ENCODE data around the gene DLGAP1. TPM values are rescaled to one million over a fixed set of nuclear protein-coding genes. Genes with fewer than 3 reads are reported as not detected.

Gene DLGAP1
- total and polyA plus RNA-seq, 9 donors = 2.0 to 42.7 (median 3.8) TPM

GRCh38 chr18:3979024-3979423 lies 476.1 kb downstream of the DLGAP1 start:
- H3K27ac ChIP-seq = no peak overlapping the region
- DNase-seq = no peak
- intact Hi-C loops (cut with DNase I) = no loop called here
- no peaks in the 10 kb centered on the region for H3K9me3 ChIP-seq
- no peaks in the 10 kb centered on the region for H3K36me3 ChIP-seq
- 91 to 97% (median 95%) methylated on average over 4 of the region's 4 CpGs for WGBS, 3 donors
- no peaks in the 10 kb centered on the region for H3K4me1 ChIP-seq (ENCODE audit: insufficient read depth)
- H3K4me3 ChIP-seq = no peak overlapping the region
- TF ChIP-seq POLR2A (IDR thresholded peaks at IDR 0.05) = no peak
- TF ChIP-seq CTCF (IDR thresholded peaks at IDR 0.05) = no peak
- no peak for TF ChIP-seq EP300 (IDR thresholded peaks at IDR 0.05)
- H3K27me3 ChIP-seq = no peaks in the 10 kb centered on the region

GRCh38 chr18:3973191-3973850 lies 481.8 kb downstream of the DLGAP1 start:
- Histone ChIP-seq H3K36me3 (no peaks in the 10 kb centered on the region), H3K4me1 (ENCODE audit: insufficient read depth) (no peaks in the 10 kb centered on the region), H3K27me3 (no peaks in the 10 kb centered on the region), H3K27ac (no peak overlapping the region), H3K4me3 (no peak overlapping the region), H3K9me3 (no peaks in the 10 kb centered on the region)
- WGBS, 3 donors = 45 to 54% (median 53%) methylated on average over 5 of the region's 5 CpGs
- TF ChIP-seq CTCF (IDR thresholded peaks at IDR 0.05) (no peak), EP300 (IDR thresholded peaks at IDR 0.05) (no peak), POLR2A (IDR thresholded peaks at IDR 0.05) (no peak)
- no peak for DNase-seq
- intact Hi-C loops (cut with DNase I) = no loop called here

DNA sequence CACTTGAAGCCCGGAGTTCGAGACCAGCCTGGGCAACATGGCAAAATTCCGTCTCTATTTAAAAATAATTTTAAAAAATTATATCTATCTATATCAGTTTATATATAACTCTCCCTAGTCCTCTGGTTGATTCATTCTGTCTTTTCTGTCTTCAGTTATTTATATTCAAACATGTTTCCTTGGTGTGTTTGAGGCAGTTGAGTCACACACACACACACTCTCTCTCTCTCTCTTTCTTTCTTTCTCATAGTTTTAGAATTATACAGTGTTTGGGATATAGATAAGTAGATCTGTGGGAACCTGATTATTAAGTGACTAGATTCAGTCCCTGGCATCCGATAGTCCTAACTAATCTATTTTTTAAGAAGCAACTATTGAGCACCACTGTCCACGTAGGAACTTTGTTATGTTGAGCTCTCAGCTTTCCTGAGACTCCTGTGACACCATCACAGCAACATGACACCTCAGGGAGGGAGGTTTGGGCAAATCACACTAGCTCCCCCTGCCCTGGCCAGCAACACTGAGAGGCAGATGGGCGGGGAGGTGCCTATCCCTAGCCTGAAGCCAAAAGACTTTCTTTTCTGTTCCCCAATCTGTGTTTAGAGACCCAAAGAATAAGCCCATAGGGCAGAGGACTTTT lies 482.7 kb downstream of the DLGAP1 start:
- 85 to 89% (median 89%) methylated on average over 6 of the region's 6 CpGs for WGBS, 3 donors
- Histone ChIP-seq H3K9me3 (no peaks in the 10 kb centered on the region), H3K27ac (no peak overlapping the region), H3K4me1 (ENCODE audit: insufficient read depth) (no peaks in the 10 kb centered on the region), H3K27me3 (no peaks in the 10 kb centered on the region), H3K36me3 (no peaks in the 10 kb centered on the region), H3K4me3 (no peak overlapping the region)
- no peak for DNase-seq
- TF ChIP-seq EP300 (IDR thresholded peaks at IDR 0.05) (no peak), POLR2A (IDR thresholded peaks at IDR 0.05) (no peak), CTCF (IDR thresholded peaks at IDR 0.05) (no peak)
- intact Hi-C loops (cut with DNase I) = no loop called here

GRCh38 chr18:3970929-3971328 lies 484.2 kb downstream of the DLGAP1 start:
- no peak for TF ChIP-seq POLR2A (IDR thresholded peaks at IDR 0.05)
- intact Hi-C loops (cut with DNase I) = no loop called here
- H3K27ac ChIP-seq = no peak overlapping the region
- H3K9me3 ChIP-seq = no peaks in the 10 kb centered on the region
- no peaks in the 10 kb centered on the region for H3K36me3 ChIP-seq
- no peaks in the 10 kb centered on the region for H3K4me1 ChIP-seq (ENCODE audit: insufficient read depth)
- DNase-seq = peak in 1 of 5 donors; percentile 26
- H3K4me3 ChIP-seq = no peak overlapping the region
- WGBS, 3 donors = 45 to 50% (median 48%) methylated on average over 2 of the region's 2 CpGs
- no peaks in the 10 kb centered on the region for H3K27me3 ChIP-seq
